HEK293T (cell line): ENCODE results near the gene GULP1.

Experiments used
- ARNT ChIP-seq: fragments of 450-650 bp; IDR thresholded peaks from 2 replicates; pipeline ENCODE4 v1.6.1; 2017; ENCODE audit warnings: mild to moderate bottlenecking
- CTBP1 ChIP-seq: fragments of 450-650 bp; IDR thresholded peaks from 2 replicates; pipeline ENCODE4 v1.6.1; 2016; ENCODE audit warnings: borderline replicate concordance
- ELF4 ChIP-seq: fragments of 450-650 bp; IDR thresholded peaks from 2 replicates; pipeline ENCODE4 v1.6.1; 2017; ENCODE audit warnings: antibody characterized with exemption
- FOXA1 ChIP-seq: fragments of 450-650 bp; IDR thresholded peaks from 2 replicates; pipeline ENCODE4 v1.6.1; 2016; ENCODE audit warnings: mild to moderate bottlenecking
- FOXK2 ChIP-seq: fragments of 450-650 bp; IDR thresholded peaks from 2 replicates; pipeline ENCODE4 v1.6.1; 2016; ENCODE audit warnings: mild to moderate bottlenecking
- FOXM1 ChIP-seq: fragments of 450-650 bp; IDR thresholded peaks from 2 replicates; pipeline ENCODE4 v1.6.1; 2017; ENCODE audit warnings: mild to moderate bottlenecking, borderline replicate concordance
- LEF1 ChIP-seq: fragments of 450-650 bp; IDR thresholded peaks from 2 replicates; pipeline ENCODE4 v1.6.1; 2017; ENCODE audit warnings: mild to moderate bottlenecking, borderline replicate concordance
- NFRKB ChIP-seq: fragments of 450-650 bp; IDR thresholded peaks from 2 replicates; pipeline ENCODE4 v1.6.1; 2016; ENCODE audit warnings: mild to moderate bottlenecking, moderate library complexity
- SP1 ChIP-seq: fragments of 450-650 bp; IDR thresholded peaks from 2 replicates; pipeline ENCODE4 v1.6.1; 2017
- SUZ12 ChIP-seq: fragments of 450-650 bp; IDR thresholded peaks from 2 replicates; pipeline ENCODE4 v1.6.1; 2016; ENCODE audit warnings: mild to moderate bottlenecking
- TARDBP ChIP-seq: fragments of 450-650 bp; IDR thresholded peaks from 2 replicates; pipeline ENCODE4 v1.6.1; 2016
- ZNF384 ChIP-seq: fragments of 450-650 bp; IDR thresholded peaks from 2 replicates; pipeline ENCODE4 v1.6.1; 2016

- TF ChIP-seq ELF4 = no peak
- TF ChIP-seq FOXK2 = no peak
- no peak for TF ChIP-seq SP1
- TF ChIP-seq TARDBP = no peak
- TF ChIP-seq CTBP1 = no peak
- no peak for TF ChIP-seq FOXA1
- no peak for TF ChIP-seq SUZ12
- TF ChIP-seq FOXM1 = no peak
- no peak for TF ChIP-seq LEF1
- TF ChIP-seq NFRKB = no peak
- TF ChIP-seq ARNT = no peak
- TF ChIP-seq ZNF384 = no peak
Measured at GRCh38 chr2:188622601-188623260, 331.1 kb downstream of the GULP1 start.
